Measurements from ENCODE around the gene GPLD1.
"Not testable (repeated sequence)": the region's sequence is repeated elsewhere in the genome, so short reads cannot be mapped to it uniquely, and the experiment has no call there.

Gene GPLD1

GRCh38 chr6:24414531-24414930 lies 74.8 kb downstream of the GPLD1 start:
- DNase-seq (ENCODE audit: low read depth, low spot score): not testable (repeated sequence)

GRCh38 chr6:24412294-24412693 lies 77.1 kb downstream of the GPLD1 start:
- DNase-seq (ENCODE audit: low read depth, low spot score): no peak

DNA sequence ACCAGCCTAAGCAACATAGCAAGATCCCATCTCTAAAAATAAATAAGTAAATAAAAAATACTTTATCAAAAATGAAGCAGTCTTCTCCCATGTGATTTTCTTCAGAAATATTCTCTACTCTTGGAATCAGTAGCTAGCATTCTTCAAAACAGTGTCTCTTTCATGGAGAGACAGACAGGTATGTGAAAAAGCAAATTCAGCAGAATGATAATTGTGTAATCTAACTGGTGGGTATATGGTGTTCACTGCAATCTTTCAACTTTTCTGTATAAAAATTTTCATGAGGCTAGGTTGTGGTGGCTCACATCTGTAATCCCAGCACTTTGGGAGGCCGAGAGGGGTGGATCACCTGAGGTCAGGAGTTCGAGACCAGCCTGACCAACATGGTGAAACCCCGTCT lies 78.8 kb downstream of the GPLD1 start:
- DNase-seq (ENCODE audit: low read depth, low spot score): no peak

GRCh38 chr6:24408719-24409410 lies 80.5 kb downstream of the GPLD1 start:
- no peak for DNase-seq (ENCODE audit: low read depth, low spot score)

DNA sequence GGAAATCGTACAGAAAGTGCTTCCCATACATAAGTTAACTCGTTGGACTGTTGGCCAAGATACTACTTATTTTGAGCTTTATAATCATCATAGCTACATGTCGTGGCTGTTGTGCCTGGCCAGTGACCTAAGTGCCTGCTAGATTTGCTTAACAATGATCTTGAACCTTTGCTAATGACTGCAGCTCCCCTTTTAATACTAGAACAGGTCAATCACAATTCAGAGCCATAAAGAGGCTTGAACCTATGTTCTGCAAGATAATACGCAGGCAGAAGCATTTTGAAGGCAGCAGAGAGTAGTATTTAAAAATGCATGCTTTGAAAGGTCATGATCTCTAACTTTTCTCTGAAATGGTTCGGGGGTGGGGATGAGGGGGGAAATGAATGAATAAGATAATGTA lies 84.1 kb downstream of the GPLD1 start:
- DNase-seq (ENCODE audit: low read depth, low spot score): no peak

DNA sequence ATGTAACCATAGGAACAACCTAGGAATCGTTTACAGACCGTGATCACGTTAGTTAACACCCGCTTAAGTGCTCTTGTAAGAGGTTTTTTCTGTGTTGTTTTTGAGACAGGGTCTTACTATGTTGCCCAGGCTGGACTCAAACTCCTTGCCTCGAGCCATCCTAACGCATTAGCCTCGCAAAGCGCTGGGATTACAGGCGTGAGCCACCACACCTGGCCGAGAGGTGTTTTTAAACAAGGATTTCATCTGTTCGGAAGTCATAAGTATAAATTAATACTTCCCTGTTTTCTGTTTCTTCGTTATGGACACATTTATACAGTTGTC lies 85.9 kb downstream of the GPLD1 start:
- DNase-seq (ENCODE audit: low read depth, low spot score): no peak

DNA sequence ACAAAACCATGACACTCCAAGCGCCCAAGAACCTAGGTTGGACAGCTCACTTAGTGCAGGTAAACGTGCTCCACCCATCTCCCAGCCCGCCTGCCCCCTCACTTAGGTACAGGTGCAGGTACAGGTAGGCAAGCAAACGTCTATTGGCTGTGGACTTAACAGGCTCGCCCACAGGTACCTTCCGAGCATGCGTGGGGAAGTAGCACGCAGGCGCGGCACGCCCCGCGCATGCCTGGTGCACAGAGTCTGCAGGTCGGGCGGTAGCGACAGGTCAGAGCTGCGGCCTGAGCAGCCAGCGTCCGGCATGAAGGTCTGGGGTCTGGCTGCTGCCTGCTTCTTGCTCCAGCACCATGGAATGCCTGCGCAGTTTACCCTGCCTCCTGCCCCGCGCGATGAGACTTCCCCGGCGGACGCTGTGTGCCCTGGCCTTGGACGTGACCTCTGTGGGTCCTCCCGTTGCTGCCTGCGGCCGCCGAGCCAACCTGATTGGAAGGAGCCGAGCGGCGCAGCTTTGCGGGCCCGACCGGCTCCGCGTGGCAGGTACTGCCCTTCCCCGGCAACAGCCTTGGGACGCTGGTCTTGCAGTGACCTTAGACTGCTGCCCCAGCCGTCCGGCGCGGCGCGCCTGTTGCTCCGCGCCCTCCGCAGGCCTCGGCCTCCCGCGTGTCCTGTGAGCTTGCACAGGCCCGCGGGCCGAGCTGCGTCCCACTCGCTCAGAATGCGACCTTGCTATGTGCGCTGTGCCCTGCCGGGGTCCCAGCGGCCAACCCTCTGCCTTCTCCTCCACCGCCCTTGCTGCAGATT lies 86.5 kb downstream of the GPLD1 start, which contains the start of gene MRS2:
MRS2 (plus strand) TSS at position 240 of the 804 bp plus-strand sequence; CDS start at position 351, 111 bp downstream.
- DNase-seq (ENCODE audit: low read depth, low spot score): peak; percentile 28

GRCh38 chr6:24401458-24401857 lies 87.9 kb downstream of the GPLD1 start:
- DNase-seq (ENCODE audit: low read depth, low spot score): no peak

DNA sequence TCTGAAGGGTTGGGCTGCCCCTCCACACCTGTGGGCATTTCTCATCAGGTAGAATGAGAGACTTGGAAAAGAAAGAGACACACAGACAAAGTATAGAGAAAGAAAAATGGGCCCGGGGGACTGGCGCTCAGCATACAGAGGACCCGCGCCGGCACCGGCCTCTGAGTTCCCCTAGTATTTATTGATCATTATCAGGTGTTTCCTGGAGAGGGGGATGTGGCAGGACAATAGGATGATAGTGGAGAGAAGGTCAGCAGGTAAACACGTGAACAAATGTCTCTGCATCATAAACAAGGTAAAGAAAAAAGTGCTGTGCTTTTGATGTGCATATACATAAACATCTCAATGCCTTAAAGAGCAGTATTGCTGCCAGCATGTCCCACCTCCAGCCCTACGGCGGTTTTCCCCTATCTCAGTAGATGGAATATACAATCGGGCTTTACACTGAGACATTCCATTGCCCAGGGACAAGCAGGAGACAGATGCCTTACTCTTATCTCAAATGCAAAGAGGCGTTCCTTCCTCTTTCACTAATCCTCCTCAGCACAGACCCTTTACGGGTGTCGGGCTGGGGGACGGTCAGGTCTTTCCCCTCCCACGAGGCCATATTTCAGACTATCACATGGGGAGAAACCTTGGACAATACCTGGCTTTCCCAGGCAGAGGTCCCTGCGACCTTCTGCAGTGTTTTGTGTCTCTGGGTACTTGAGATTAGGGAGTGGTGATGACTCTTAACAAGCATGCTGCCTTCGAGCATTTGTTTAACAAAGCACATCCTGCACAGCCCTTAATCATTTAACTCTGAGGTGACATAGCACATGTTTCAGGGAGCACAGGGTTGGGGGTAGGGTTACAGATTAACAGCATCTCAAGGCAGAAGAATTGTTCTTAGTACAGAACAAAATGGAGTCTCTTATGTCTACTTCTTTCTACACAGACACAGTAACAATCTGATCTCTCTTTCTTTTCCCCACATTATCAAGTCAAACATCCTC lies 89.0 kb downstream of the GPLD1 start:
- DNase-seq (ENCODE audit: low read depth, low spot score): not testable (repeated sequence)

DNA sequence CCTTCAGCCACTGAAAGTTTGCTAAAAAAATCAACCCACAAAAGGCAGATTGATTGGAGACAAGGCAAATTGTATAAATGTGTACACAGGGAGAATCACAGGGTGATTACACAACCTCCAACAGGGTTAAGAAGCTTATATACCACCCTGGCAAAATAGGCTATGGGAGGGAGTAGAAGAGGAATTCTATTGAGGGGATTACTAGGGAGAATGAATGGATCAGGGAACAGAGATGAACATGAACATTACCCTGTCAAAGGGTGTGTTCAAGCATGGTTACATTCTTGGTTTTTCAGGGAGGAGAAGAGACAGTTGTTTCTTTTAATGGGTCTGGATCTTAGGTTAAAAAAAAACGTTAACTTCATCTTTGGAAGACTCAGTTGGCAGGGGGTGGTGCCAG lies 91.7 kb downstream of the GPLD1 start:
- DNase-seq (ENCODE audit: low read depth, low spot score): no peak

GRCh38 chr6:24396824-24397223 lies 92.6 kb downstream of the GPLD1 start:
- no peak for DNase-seq (ENCODE audit: low read depth, low spot score)

DNA sequence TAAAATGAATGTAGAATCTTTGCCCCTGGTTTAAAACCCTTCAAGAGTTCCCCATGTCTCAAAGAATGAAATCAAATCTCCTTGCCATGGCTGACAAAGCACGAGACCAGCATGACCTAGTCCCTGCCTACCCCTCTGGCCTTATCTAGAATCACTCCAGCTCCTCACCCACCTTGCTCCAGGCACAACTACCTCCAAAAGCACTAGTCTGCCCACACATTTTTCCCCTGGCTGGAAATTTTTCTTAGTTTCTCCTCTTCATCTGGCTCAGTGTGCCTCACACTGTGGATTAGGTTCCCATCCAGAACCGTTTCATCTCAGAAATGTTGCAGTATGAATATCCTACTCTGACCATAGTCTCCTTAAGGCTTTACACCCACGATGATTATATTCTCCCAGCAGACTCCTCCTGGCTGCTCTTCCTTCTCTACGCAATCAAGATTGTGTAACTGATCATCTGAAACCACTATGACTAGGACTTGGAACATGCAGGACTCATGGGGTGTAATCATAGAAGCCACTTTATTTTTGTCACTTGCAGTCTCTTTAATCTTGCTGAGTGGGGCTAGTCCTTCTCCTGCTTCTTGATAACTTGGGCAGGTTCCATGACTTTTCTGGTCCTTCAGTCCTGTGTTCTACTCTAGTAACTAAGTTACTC lies 94.5 kb downstream of the GPLD1 start:
- no peak for DNase-seq (ENCODE audit: low read depth, low spot score)

- DNase-seq (ENCODE audit: low read depth, low spot score): no peak
Measured at GRCh38 chr6:24394061-24394779, 95.2 kb downstream of the GPLD1 start.

- no peak for DNase-seq (ENCODE audit: low read depth, low spot score)
Measured at GRCh38 chr6:24391756-24392405, 97.5 kb downstream of the GPLD1 start.

GRCh38 chr6:24391208-24391607 lies 98.2 kb downstream of the GPLD1 start:
- no peak for DNase-seq (ENCODE audit: low read depth, low spot score)

DNA sequence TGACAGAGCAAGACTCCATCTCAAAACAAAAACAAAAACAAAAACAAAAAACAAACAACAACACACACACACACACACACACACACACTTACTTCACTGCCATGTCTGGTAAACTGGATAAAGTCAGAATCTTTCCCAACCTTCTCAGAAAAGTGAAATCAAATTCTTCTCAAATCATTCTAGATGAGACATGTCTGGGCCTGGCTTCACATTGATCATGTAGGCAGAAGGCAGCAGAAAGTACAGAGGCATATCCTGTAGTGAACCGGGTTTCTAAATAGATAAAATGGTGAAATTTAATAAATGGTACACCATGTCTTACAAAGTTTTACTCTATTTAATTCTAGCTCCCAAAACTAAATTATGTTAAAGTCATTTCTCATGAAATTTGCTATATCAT lies 101.6 kb downstream of the GPLD1 start:
- no peak for DNase-seq (ENCODE audit: low read depth, low spot score)

DNA sequence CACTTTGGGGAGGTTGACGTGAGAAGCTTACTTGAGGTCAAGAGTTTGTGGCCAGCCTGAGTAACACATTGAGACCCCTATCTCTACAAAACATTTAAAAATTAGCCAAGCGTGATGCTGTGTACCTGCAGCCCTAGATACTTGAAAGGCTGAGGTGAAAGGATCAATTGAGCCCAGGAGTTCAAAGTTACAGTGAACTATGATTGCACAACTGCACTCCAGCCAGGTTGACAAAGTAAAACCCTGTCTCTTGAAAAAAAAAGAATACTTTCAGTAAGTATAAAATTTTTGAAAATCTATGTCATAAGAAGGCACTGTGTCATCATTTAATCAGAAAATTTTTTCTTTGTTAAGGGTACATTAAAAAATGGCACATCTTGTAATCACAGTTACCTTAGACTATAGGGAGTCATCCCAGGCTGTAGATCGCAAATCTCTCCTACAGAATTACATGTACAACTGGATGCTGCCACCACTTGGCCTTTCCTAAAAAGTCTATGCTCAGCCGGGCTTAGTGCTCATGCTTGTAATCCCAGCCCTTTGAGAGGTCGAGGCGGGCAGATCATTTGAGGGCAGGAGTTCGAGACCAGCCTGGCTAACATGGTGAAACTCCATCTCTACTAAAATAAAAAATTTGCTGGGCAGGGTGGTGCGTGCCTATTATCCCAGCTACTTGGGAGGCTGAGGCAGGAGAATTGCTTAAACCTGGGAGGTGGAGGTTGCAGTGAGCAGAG lies 103.7 kb downstream of the GPLD1 start:
- DNase-seq (ENCODE audit: low read depth, low spot score): no peak

DNA sequence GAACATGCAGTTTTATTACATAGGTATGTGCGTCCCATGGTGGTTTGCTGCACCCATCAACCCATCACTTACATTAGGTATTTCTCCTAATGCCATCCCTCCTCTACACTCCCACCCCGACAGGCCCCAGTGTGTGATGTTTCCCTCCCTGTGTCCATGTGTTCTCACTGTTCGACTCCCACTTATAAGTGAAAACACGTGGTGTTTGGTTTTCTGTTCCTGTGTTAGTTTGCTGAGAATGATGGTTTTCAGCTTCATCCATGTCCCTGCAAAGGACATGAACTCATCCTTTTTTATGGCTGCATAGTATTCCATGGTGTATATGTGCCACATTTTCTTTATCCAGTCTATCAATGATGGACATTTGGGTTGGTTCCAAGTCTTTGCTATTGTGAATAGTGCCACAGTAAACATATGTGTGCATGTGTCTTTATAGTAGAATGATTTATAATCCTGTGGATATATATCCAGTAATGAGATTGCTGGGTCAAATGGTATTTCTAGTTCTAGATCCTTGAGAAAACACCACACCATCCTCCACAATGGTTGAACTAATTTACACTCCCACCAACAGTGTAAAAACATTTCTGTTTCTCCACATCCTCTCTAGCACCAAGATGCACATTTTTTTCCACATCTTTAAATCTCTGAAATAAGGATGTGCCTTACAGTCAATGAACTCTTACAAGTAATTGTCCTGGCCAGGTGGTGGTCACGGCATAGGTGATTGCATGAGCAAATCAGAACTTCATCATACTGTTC lies 104.8 kb downstream of the GPLD1 start:
- not testable (repeated sequence) for DNase-seq (ENCODE audit: low read depth, low spot score)

All from smooth muscle cell of the brain vasculature (primary cell).